D341Med (cell line): ENCODE results near the gene ARHGAP25.

Experiments
- DNase-seq: peaks from one replicate; pipeline ENCODE4 v3.0.0; 2012; ENCODE audit warnings: low spot score

Gene ARHGAP25

DNA sequence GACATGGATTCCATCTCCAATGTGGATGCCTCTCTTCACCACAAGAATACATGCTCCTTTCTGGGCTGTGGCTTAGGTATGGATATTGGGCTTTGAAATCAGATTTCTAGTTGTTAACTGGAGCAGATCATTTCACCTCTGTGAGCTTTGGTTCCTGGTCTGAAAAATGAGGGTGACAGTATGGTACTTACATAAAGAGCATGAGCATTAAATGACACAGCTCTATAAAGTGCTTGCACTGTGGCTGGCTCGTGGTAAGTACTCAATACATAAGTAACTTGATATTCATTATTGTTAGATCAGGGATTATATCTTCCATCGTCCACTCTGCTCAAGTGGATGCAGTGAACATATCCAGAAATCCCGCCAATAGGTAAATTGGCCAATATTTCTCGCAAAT lies 33.4 kb downstream of the ARHGAP25 start:
- DNase-seq: no peak

DNA sequence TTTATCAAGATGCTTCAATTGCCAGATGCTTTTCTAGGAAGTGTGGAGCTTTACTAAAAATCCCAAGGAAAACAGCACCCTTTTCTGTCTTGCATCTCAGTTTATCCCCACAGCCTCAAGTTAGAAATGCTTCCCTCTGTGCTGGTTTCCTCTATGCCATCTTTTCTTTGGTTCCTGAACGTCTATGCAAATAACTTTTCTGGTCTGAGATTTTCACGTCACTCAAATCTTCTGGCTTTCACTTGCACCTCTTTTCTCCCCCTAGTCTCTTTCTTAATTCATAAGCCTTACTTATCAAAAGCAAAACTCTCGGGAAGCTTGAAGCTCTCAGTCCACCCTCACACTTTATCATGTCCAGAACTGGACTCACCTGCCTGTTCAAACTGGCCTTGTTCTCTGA lies 33.9 kb downstream of the ARHGAP25 start:
- no peak for DNase-seq

- no peak for DNase-seq
These were observed 34.3 kb downstream of the ARHGAP25 start for GRCh38 chr2:68768951-68769350.

- DNase-seq: no peak
These were observed 35.1 kb downstream of the ARHGAP25 start for GRCh38 chr2:68769586-68770270.

GRCh38 chr2:68770271-68771111 lies 35.9 kb downstream of the ARHGAP25 start:
- DNase-seq: no peak

- no peak for DNase-seq
These were observed 36.7 kb downstream of the ARHGAP25 start for GRCh38 chr2:68771211-68771751.

- DNase-seq: no peak
These were observed 37.5 kb downstream of the ARHGAP25 start for GRCh38 chr2:68772109-68772508.

DNA sequence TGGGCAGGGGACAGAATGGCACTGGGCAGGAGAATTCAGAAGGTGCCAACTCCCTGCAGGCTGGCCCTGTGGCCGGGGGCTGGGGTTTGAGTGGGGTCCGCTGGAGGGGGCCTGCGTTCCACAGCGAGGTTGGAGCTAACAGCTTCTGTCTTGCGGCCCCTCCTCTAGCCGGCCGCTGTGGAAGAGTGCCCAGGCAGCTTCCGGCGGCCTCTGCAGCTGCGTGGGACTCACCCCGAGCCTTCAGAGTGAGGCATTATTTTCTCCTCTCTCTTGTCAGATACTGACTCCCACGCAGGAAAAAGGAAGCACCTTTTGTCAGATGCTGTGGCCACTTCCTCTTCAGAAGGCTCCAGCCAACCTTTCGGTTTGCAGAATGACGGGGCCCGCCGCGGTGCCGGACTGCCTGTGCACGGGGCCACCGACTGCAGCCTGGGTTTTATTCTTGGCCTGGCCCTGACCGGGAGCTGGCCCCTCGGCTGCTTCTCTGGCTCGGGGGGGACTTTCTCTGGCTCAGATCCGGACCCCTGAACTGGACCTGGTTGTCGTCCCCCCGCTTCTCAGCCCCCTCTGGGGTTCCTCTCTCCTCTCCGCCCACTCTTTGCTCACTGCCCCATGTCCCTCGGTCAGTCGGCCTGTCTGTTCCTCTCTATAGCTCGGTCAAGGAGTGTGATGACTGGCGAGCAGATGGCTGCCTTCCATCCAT lies 40.1 kb downstream of the ARHGAP25 start:
- DNase-seq: no peak

GRCh38 chr2:68775272-68775842 lies 40.7 kb downstream of the ARHGAP25 start:
- no peak for DNase-seq

DNA sequence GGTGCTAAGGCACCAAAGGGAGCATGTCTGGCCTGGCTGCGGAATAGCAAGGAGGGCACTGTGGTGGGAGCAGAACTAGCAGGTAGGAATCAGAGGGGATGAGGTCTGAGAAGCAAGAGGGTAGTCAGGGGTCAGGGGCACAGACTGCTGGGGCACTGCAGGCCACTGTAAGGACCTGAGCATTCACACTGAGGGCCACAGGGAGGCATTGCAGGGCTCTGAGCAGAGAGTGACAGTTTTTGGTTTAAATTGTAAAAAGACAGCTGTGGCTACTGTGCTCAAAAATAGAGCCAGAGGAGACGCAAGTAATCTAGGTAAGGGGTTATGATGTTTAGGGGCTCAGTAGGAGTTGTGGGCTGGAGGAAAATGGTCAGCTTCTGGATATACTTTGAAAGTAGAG lies 41.5 kb downstream of the ARHGAP25 start:
- DNase-seq: no peak

DNA sequence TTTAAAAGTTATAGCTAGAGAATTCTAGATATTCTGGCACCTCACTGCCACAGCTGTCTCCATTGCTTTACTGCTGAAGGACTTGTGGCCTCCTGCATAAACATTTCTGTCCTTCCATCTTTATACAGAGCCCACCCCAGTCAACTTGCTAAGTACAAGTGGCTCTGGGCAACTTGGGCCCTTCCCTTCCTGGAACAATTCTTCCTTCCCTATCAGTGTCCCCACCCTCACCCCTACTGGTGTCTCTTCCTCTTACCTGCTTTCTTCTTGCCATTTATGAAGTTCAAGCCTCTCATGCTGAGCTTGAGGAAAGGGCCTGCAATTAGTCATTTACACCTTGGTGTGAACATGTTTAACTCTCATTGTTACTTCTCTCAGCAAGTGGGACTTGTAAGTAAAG lies 45.0 kb downstream of the ARHGAP25 start:
- DNase-seq: no peak

DNA sequence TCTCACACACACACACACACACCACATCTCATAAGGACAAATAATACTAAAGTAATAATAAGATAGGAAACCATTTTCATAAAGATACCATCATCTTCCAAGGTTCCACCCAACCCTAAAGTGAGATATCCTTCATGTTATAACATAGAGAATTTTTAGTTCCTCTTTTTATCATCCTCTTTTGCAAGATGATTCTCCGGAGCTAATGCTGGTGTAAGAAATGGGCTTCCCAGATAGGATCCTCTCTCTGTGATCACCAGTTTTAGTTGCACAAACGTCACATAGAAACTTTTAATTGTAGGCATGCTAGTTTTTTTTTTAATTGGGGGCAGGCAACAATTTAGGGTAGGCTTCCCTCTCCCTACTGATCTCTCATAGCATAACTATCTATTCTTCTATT lies 49.6 kb downstream of the ARHGAP25 start:
- DNase-seq: no peak

GRCh38 chr2:68784915-68785314 lies 50.3 kb downstream of the ARHGAP25 start:
- DNase-seq: no peak

DNA sequence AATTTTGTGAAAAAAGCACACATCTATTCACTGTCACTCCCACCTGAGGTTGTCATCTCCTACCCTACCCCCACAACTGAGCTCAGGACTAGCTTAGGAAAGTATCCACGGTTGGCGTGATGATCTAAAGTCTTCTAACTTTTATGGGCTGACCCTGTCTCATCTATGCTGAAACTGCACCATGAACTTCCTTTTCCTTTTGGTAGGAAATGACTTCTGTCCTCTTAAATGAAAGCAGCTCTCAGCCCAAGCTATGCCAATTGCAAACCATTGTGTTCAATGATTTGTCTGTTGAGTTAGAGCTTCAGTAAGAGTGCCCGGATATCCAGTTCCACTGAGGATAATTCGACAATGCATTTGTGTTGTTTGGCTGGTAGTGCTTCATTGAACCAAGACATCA lies 52.7 kb downstream of the ARHGAP25 start:
- no peak for DNase-seq

- no peak for DNase-seq
These were observed 55.0 kb downstream of the ARHGAP25 start for GRCh38 chr2:68789603-68790002.

GRCh38 chr2:68790600-68790999 lies 56.0 kb downstream of the ARHGAP25 start:
- DNase-seq: no peak

DNA sequence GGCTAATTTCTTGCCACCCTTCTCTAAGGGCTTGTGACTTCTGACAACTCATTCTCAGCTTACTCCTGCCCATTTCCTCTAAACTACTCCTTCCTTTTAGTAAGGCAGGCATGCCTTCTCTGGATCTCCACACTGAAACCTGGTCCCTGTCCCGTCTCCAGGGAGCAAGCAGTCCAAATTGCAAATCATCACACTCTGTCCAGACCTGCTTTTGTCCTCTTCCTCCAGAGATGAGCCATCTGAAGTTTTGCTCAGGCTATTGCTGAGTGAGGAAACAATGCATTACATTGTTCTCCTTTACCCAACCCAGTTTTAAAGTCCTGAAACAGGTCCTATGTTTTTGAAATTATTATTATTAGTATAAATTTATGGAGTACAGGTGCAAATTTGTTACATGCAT lies 57.3 kb downstream of the ARHGAP25 start:
- no peak for DNase-seq

DNA sequence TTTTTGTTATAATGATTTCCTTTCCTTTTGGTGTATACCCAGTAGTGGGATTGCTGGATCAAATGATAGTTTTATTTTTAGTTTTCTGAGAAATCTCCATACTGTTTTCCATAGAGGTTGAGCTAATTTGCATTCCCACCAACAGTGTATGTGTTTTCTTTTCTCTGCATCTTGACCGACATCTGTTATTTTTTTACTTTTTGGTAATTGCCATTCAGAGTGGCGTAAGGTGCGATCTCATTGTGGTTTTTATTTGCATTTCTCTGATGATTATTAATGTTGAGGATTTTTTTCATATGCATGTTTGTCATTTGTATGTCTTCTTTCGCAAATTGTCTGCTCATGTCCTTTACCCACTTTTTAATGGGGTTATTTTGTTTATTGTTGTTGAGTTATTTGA lies 58.1 kb downstream of the ARHGAP25 start:
- no peak for DNase-seq

DNA sequence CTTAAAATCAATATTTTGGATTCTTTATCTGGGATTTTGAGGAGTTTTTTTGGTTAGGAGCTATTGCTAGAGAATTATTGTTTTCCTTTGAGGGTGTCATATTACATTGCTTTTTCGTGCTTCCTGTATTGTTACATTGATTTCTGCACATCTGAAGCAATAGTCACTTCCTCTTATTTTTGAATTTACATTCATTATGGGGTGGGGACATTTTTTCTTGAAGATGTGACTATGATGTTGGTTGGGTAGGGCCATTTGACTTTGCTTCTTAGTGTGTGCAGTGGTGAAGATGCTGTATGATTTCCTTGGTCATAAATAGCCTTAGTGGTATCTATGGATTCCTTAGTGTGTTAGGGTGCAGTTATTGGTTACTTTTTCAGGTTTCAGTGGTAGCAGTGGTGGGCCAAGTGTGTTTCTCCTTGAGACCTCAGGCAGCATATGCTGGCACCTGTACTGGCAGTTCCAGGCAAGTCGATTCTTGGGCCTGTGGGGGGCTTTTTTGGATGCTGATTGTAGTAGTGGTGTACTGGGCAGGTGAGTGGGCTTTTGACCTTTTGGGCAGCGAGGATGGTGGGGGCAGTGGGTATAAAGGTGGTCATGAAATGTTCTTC lies 61.8 kb downstream of the ARHGAP25 start:
- DNase-seq: no peak

- no peak for DNase-seq
These were observed 64.0 kb downstream of the ARHGAP25 start for GRCh38 chr2:68798569-68798968.

- no peak for DNase-seq
These were observed 64.8 kb downstream of the ARHGAP25 start for GRCh38 chr2:68799140-68800026.
